ENCODE measurements around the gene SRCIN1. TPM values are rescaled to one million over a fixed set of nuclear protein-coding genes. Genes with fewer than 3 reads are reported as not detected.

SRCIN1 gene
- polyA plus RNA-seq, 6 donors from 2014 or later, result not detected

DNA sequence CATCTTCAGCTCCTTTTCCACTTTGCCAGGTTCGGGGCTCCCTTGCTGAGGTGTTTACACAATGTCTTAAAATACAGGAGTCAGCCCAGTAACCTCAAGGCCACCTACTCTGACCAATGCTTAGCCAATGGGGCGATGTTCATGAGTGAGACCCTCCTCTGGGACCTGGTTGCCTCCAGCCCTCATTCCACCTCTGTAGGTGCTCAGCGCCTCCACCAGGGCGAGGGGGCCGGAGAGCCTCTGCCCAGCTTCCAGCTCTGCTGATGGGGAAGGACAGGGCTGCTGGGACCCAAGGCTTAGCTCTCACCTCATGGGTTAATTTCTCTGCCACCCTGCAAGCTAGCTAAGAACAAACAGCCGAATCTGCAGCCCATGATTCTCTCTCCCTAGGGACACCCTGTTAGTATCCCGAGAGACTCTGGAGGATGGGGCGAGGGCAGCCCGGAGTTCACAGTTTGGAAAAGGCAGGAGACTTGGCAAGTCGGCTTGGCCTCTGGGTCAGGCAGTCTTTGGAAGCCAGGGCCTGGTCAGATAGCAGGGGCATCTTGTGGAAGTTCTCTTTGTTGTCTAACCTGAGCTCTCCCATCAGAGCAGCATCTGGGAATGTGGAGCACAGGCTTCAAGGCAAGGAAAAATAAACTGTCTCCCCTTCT, 16.2 kb downstream of the SRCIN1 start:
- ATAC-seq (ENCODE audit: low read depth in 2 of 2), result no peak
- H3K27ac Mint-ChIP-seq, result no peak overlapping the region
- no peaks in the 10 kb centered on the region for H3K36me3 Mint-ChIP-seq
- H3K4me3 Mint-ChIP-seq, result no peak overlapping the region
- no peaks in the 10 kb centered on the region for H3K9me3 Mint-ChIP-seq
- H3K4me1 Mint-ChIP-seq, result peaks cover 21 to 25% (median 25%) of the 10 kb centered on the region in 3 donors
- no peak for DNase-seq
- H3K27me3 Mint-ChIP-seq, result peaks cover 61 to 97% (median 85%) of the 10 kb centered on the region in 3 donors

- ATAC-seq (ENCODE audit: low read depth in 2 of 2), result no peak
- Mint-ChIP-seq H3K27me3 (peaks cover 67 to 97% (median 87%) of the 10 kb centered on the region in 3 donors), H3K36me3 (no peaks in the 10 kb centered on the region), H3K4me1 (peaks cover 28 to 33% (median 29%) of the 10 kb centered on the region in 3 donors), H3K9me3 (no peaks in the 10 kb centered on the region), H3K27ac (no peak overlapping the region), H3K4me3 (no peak overlapping the region)
- no peak for DNase-seq
These were observed 17.0 kb downstream of the SRCIN1 start for GRCh38 chr17:38588788-38589174.

DNA sequence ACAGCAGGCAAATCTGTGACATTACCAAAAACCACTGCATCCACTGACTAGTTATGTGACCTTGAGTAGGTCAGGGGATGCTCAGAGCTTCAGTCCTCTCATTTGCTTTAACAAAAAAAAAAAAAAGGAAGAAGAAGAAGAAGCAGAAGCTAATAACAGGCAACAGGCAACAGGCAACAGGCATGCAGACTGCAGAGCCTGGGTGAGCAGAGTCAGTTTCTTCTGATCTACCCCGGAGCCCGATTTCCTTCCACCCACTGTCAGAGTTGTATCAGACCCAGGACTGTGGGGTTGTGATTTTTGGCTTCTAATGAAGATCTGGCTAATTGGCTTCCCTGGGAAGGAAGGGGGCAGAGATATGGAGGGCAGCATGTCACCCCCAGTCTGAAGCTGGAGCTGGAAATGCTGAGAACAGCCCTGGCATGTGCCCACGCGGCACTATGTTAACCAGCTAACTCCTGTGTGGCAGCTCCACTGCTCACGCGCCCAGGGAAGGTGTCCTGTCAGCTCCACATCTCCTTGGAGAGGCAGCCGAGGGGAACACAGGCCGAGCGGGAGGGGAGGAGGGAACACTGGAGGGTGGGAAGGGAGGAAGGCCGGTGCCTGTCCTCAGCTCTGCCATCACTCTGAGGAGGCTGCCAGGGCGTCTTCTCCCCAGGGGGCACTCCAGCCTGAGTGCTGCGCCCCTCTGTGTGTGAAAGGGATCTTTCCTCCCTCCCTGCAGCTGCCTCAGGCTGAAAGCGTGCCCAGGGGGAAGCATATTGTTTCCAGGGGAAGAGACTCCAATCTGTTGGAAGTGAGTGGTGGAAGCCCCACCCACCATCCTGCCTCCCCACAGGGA, 17.6 kb downstream of the SRCIN1 start:
- Mint-ChIP-seq H3K27ac (no peak overlapping the region), H3K4me3 (no peak overlapping the region), H3K9me3 (no peaks in the 10 kb centered on the region), H3K4me1 (peaks cover 28 to 33% (median 29%) of the 10 kb centered on the region in 3 donors), H3K27me3 (peaks cover 61 to 93% (median 86%) of the 10 kb centered on the region in 3 donors), H3K36me3 (no peaks in the 10 kb centered on the region)
- DNase-seq, result no peak
- no peak for ATAC-seq (ENCODE audit: low read depth in 2 of 2)

DNA sequence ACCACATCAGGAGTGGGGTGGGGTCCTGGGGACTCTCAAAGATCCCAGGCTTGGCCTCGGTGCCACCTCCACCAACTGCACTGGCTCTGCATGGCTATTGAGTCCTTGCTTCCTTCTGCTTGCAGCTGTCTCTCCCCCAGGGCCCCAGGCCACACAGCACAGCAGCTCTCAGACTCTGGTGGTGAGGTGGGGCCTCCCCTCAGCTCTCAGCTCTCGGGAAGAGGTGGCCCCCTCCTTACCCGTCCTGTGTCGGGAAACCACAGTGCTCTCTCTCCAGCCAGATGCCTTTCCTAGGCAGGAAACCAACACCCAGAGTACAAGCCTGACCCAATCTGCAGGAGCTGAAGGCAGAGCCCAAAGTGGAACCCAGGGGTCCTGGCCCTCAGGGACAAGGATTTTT, 18.5 kb downstream of the SRCIN1 start:
- no peak overlapping the region for H3K4me3 Mint-ChIP-seq
- H3K36me3 Mint-ChIP-seq, result no peaks in the 10 kb centered on the region
- H3K4me1 Mint-ChIP-seq, result peaks cover 24 to 28% (median 26%) of the 10 kb centered on the region in 3 donors
- peaks cover 52 to 88% (median 85%) of the 10 kb centered on the region in 3 donors for H3K27me3 Mint-ChIP-seq
- no peak overlapping the region for H3K27ac Mint-ChIP-seq
- ATAC-seq (ENCODE audit: low read depth in 2 of 2) (no peak), DNase-seq (no peak)
- no peaks in the 10 kb centered on the region for H3K9me3 Mint-ChIP-seq

GRCh38 chr17:38586788-38587187, 19.0 kb downstream of the SRCIN1 start:
- H3K27me3 Mint-ChIP-seq, result peaks cover 52 to 88% (median 85%) of the 10 kb centered on the region in 3 donors
- no peaks in the 10 kb centered on the region for H3K36me3 Mint-ChIP-seq
- H3K9me3 Mint-ChIP-seq, result no peaks in the 10 kb centered on the region
- H3K4me3 Mint-ChIP-seq, result no peak overlapping the region
- no peak overlapping the region for H3K27ac Mint-ChIP-seq
- ATAC-seq (ENCODE audit: low read depth in 2 of 2) (no peak), DNase-seq (no peak)
- peaks cover 20 to 24% (median 22%) of the 10 kb centered on the region in 3 donors for H3K4me1 Mint-ChIP-seq

- H3K9me3 Mint-ChIP-seq, result no peaks in the 10 kb centered on the region
- DNase-seq (no peak), ATAC-seq (ENCODE audit: low read depth in 2 of 2) (no peak)
- H3K27me3 Mint-ChIP-seq, result peaks cover 51 to 83% (median 79%) of the 10 kb centered on the region in 3 donors
- H3K4me3 Mint-ChIP-seq, result peak overlapping the region in 1 of 8 donors; percentile 36
- no peak overlapping the region for H3K27ac Mint-ChIP-seq
- no peaks in the 10 kb centered on the region for H3K36me3 Mint-ChIP-seq
- H3K4me1 Mint-ChIP-seq, result peaks cover 13 to 16% (median 14%) of the 10 kb centered on the region in 3 donors
These were observed 19.7 kb downstream of the SRCIN1 start for GRCh38 chr17:38585918-38586529.

- Mint-ChIP-seq H3K27ac (peak overlapping the region in 1 of 6 donors; percentile 15), H3K4me1 (peaks cover 8 to 16% (median 13%) of the 10 kb centered on the region in 3 donors), H3K9me3 (no peaks in the 10 kb centered on the region)
These were observed 20.5 kb downstream of the SRCIN1 start for GRCh38 chr17:38585056-38585917.

GRCh38 chr17:38584350-38584925, 21.3 kb downstream of the SRCIN1 start:
- Mint-ChIP-seq H3K4me3 (peak overlapping the region in 2 of 8 donors; percentile 13 to 36), H3K27ac (peak overlapping the region in 1 of 6 donors; percentile 39), H3K27me3 (peaks cover 55 to 91% (median 86%) of the 10 kb centered on the region in 3 donors), H3K9me3 (no peaks in the 10 kb centered on the region), H3K4me1 (peaks cover 9 to 19% (median 13%) of the 10 kb centered on the region in 3 donors), H3K36me3 (no peaks in the 10 kb centered on the region)
- peak; percentile 60 for DNase-seq
- peak; percentile 87 to 92 for ATAC-seq (ENCODE audit: low read depth in 2 of 2)

More at GRCh38 chr17:38585056-38585917, 20.5 kb downstream of the SRCIN1 start:
- peaks cover 50 to 85% (median 83%) of the 10 kb centered on the region in 3 donors for H3K27me3 Mint-ChIP-seq
- H3K4me3 Mint-ChIP-seq, result peak overlapping the region in 1 of 8 donors; percentile 20
- no peak for ATAC-seq (ENCODE audit: low read depth in 2 of 2)
- no peak for DNase-seq
- no peaks in the 10 kb centered on the region for H3K36me3 Mint-ChIP-seq

DNA sequence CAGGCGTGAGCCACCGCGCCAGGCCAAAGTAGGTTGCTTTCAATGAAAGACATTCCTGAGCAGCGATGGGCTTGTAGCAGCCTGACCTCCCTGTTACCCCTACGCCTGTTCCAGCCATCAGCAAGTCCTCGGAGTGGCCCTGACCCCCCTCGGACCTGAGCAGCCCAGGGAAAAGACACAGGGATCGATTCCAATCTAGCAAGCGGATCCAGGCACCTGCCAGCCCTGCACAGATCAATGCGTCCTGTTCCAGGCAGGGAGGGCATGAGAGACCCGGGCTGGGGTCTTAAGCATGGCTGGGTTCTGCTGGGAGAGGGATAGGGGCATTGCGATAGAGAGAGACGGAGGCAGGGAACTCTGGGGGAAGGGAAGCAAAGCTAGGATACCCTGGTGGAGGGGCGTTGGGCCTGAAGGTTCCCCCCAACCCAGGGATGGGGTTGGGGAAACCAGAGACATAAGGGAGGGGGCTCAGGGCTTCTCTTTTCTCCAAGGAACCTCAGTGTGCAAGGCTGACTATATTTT, 21.9 kb downstream of the SRCIN1 start:
- peaks cover 14 to 19% (median 15%) of the 10 kb centered on the region in 3 donors for H3K4me1 Mint-ChIP-seq
- H3K27me3 Mint-ChIP-seq, result peaks cover 59 to 91% (median 86%) of the 10 kb centered on the region in 3 donors

DNA sequence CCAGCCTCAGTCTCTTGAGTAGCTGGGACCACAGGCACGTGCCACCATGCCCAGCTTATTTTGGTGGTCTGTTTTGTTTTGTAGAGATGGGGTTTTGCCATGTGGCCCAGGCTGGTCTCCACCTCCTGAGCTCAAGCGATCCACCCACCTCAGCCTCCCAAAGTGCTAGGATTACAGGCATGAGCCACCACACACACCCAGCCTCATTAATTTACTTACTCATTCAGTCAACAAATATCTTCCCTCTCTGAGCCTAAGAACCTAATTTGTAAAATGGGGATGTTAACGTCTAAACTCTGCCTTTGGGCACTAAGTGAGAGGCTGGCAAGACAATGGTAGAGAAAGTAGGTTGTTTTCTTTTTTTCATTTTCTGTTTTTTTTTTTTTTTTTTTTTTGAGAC, 22.6 kb downstream of the SRCIN1 start:
- no peak for DNase-seq

More for the DNA sequence above, 21.9 kb downstream of the SRCIN1 start:
- Mint-ChIP-seq H3K36me3 (no peaks in the 10 kb centered on the region), H3K27ac (no peak overlapping the region), H3K9me3 (no peaks in the 10 kb centered on the region), H3K4me3 (peak overlapping the region in 3 of 8 donors; percentile 13 to 60 (median 36))
- ATAC-seq (ENCODE audit: low read depth in 2 of 2) (no peak), DNase-seq (no peak)

DNA sequence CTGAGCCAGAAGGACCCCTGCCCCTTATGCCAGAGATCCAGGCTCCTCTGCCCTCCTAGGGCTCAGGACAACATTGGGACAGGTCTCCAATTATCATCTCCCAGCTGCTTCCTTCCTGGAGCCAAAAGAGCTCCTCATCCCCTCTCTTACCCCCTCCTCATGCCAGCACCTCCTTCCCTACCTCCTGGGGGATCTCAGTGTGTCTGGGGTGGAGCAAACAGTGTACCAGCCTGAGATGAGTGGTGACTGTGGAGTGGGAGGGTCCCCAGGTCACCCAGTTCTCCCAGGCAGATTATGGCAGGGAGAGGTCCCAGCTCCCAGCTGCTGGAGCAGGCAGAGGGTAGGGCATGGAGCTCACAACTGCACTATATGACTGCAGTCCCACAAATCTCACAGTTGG, 23.7 kb downstream of the SRCIN1 start:
- ATAC-seq (ENCODE audit: low read depth in 2 of 2) (no peak), DNase-seq (no peak)
- Mint-ChIP-seq H3K27ac (no peak overlapping the region), H3K4me3 (no peak overlapping the region), H3K27me3 (peaks cover 57 to 88% (median 82%) of the 10 kb centered on the region in 3 donors), H3K9me3 (no peaks in the 10 kb centered on the region), H3K36me3 (no peaks in the 10 kb centered on the region), H3K4me1 (peaks cover 10 to 23% (median 17%) of the 10 kb centered on the region in 3 donors)

More for the DNA sequence above, 22.6 kb downstream of the SRCIN1 start:
- no peaks in the 10 kb centered on the region for H3K36me3 Mint-ChIP-seq
- H3K9me3 Mint-ChIP-seq, result no peaks in the 10 kb centered on the region
- ATAC-seq (ENCODE audit: low read depth in 2 of 2), result no peak
- H3K4me3 Mint-ChIP-seq, result no peak overlapping the region
- H3K4me1 Mint-ChIP-seq, result peaks cover 14 to 20% (median 15%) of the 10 kb centered on the region in 3 donors
- peaks cover 54 to 88% (median 82%) of the 10 kb centered on the region in 3 donors for H3K27me3 Mint-ChIP-seq
- H3K27ac Mint-ChIP-seq, result no peak overlapping the region

- peaks cover 10 to 22% (median 17%) of the 10 kb centered on the region in 3 donors for H3K4me1 Mint-ChIP-seq
- H3K9me3 Mint-ChIP-seq, result peaks cover 0 to 1% (median 0%) of the 10 kb centered on the region in 7 donors
- H3K27me3 Mint-ChIP-seq, result peaks cover 63 to 88% (median 81%) of the 10 kb centered on the region in 3 donors
- no peak for DNase-seq
- peak overlapping the region in 2 of 8 donors; percentile 10 to 27 for H3K4me3 Mint-ChIP-seq
- H3K36me3 Mint-ChIP-seq, result no peaks in the 10 kb centered on the region
- no peak overlapping the region for H3K27ac Mint-ChIP-seq
- no peak for ATAC-seq (ENCODE audit: low read depth in 2 of 2)
These were observed 25.8 kb downstream of the SRCIN1 start for GRCh38 chr17:38579934-38580333.

Data from naive B cell (primary cell).